ENCODE data around the gene EFHB. TPM values are rescaled to one million over a fixed set of nuclear protein-coding genes. Genes with fewer than 3 reads are reported as not detected.
"Not testable (repeated sequence)": the region's sequence is repeated elsewhere in the genome, so short reads cannot be mapped to it uniquely, and the experiment has no call there.

The EFHB gene
- total RNA-seq, 1 donor, result not detected

GRCh38 chr3:19907523-19907922, 26.5 kb downstream of the EFHB start:
- H3K4me3 ChIP-seq (ENCODE audit: low read depth, low read length), result no peak overlapping the region
- TF ChIP-seq, protein P1, sequence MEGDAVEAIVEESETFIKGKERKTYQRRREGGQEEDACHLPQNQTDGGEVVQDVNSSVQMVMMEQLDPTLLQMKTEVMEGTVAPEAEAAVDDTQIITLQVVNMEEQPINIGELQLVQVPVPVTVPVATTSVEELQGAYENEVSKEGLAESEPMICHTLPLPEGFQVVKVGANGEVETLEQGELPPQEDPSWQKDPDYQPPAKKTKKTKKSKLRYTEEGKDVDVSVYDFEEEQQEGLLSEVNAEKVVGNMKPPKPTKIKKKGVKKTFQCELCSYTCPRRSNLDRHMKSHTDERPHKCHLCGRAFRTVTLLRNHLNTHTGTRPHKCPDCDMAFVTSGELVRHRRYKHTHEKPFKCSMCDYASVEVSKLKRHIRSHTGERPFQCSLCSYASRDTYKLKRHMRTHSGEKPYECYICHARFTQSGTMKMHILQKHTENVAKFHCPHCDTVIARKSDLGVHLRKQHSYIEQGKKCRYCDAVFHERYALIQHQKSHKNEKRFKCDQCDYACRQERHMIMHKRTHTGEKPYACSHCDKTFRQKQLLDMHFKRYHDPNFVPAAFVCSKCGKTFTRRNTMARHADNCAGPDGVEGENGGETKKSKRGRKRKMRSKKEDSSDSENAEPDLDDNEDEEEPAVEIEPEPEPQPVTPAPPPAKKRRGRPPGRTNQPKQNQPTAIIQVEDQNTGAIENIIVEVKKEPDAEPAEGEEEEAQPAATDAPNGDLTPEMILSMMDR (IDR thresholded peaks at IDR 0.05; ENCODE audit: insufficient read depth, low read depth, low read length), result no peak
- DNase-seq (ENCODE audit: low read depth), result no peak

DNA sequence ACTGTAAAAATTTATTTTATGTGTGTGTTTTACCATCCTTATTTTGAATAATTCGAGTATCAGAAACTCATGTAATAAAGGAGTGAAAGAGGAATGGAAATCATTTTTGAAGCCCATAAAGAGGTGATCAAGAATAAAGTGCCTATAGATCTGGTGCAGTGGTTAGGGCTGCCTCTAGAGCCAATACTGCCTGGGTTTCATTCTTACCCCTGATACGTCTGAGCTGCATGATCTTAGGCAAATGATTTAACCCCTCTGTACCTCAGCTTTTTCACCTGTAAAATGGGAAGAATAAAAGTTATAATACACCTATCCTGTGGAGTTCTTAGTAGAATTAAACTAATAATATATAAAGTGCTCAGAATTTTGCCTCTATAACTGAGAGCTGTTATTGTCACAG, 30.4 kb downstream of the EFHB start:
- TF ChIP-seq, protein P1 (IDR thresholded peaks at IDR 0.05; ENCODE audit: insufficient read depth, low read depth, low read length), result no peak
- no peak overlapping the region for H3K4me3 ChIP-seq (ENCODE audit: low read depth, low read length)
- no peak for DNase-seq (ENCODE audit: low read depth)

DNA sequence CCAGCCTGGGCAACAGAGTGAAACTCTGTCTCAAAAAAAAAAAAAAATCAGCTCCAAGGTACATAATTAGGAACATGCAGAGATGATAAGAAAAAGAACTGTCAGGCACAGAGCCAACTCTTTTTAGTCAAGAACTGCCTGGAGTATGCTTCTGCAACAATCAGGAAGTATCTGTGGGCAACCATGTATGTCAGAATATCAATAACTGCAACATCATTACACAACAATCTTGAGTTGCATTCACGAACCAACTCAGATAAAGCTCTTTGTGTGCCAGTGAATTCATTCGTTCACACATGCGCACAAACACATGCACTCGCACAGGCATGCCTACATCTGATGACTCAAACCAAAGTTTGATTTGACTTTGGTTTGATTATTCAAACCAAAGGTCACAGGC, 32.1 kb downstream of the EFHB start:
- H3K4me3 ChIP-seq (ENCODE audit: low read depth, low read length), result no peak overlapping the region
- DNase-seq (ENCODE audit: low read depth), result no peak
- TF ChIP-seq, protein P1 (IDR thresholded peaks at IDR 0.05; ENCODE audit: insufficient read depth, low read depth, low read length), result no peak

GRCh38 chr3:19901337-19901736, 32.7 kb downstream of the EFHB start:
- TF ChIP-seq, protein P1 (IDR thresholded peaks at IDR 0.05; ENCODE audit: insufficient read depth, low read depth, low read length), result no peak
- no peak for DNase-seq (ENCODE audit: low read depth)
- no peak overlapping the region for H3K4me3 ChIP-seq (ENCODE audit: low read depth, low read length)

DNA sequence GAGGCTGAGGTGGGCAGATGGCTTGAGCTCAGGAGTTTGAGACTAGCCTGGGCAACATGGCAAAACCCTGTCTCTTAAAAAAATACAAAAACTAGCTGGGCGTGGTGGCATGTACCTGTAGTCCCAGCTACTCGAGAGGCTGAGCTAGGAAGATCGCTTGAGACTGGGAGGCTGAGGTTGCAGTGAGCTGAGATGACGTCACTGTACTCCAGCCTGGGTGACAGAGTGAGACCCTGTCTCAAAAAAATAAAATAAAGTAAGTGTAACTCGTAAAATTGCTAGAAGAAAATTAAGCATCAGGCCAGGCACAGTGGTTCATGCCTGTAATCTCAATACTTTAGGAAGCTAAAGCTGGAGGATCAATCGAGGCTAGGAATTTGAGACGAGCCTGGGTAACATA, 34.2 kb downstream of the EFHB start:
- not testable (repeated sequence) for H3K4me3 ChIP-seq (ENCODE audit: low read depth, low read length); DNase-seq (ENCODE audit: low read depth)

- no peak overlapping the region for H3K4me3 ChIP-seq (ENCODE audit: low read depth, low read length)
- no peak for DNase-seq (ENCODE audit: low read depth)
- TF ChIP-seq, protein P1 (IDR thresholded peaks at IDR 0.05; ENCODE audit: insufficient read depth, low read depth, low read length), result no peak
Measured at GRCh38 chr3:19899264-19899663, 34.8 kb downstream of the EFHB start.

GRCh38 chr3:19898721-19899120, 35.3 kb downstream of the EFHB start:
- TF ChIP-seq, protein P1 (IDR thresholded peaks at IDR 0.05; ENCODE audit: insufficient read depth, low read depth, low read length), result no peak
- DNase-seq (ENCODE audit: low read depth), result no peak
- no peak overlapping the region for H3K4me3 ChIP-seq (ENCODE audit: low read depth, low read length)

Data from fibroblast of villous mesenchyme (primary cell).